SIG-M5 (cell line): Measurements from ENCODE around the gene FMN2.

Experiments
- DNase-seq: peaks from one replicate; lab custom pipeline; 2025; lab: John Stamatoyannopoulos, UW

FMN2 gene

GRCh38 chr1:240198376-240198775, 106.7 kb downstream of the FMN2 start:
- no peak for DNase-seq

GRCh38 chr1:240199758-240200645, 108.3 kb downstream of the FMN2 start:
- no peak for DNase-seq

GRCh38 chr1:240201931-240202330, 110.2 kb downstream of the FMN2 start:
- no peak for DNase-seq

GRCh38 chr1:240207073-240207709, 115.5 kb downstream of the FMN2 start:
- no peak for DNase-seq

GRCh38 chr1:240210026-240210425, 118.3 kb downstream of the FMN2 start:
- no peak for DNase-seq

GRCh38 chr1:240212556-240212955, 120.9 kb downstream of the FMN2 start:
- DNase-seq, result no peak

GRCh38 chr1:240217403-240217802, 125.7 kb downstream of the FMN2 start:
- no peak for DNase-seq

GRCh38 chr1:240219104-240219503, 127.4 kb downstream of the FMN2 start:
- no peak for DNase-seq

GRCh38 chr1:240226102-240226501, 134.4 kb downstream of the FMN2 start:
- no peak for DNase-seq

GRCh38 chr1:240230816-240231215, 139.1 kb downstream of the FMN2 start:
- DNase-seq, result no peak

GRCh38 chr1:240232530-240232929, 140.8 kb downstream of the FMN2 start:
- no peak for DNase-seq

GRCh38 chr1:240234485-240235210, 143.0 kb downstream of the FMN2 start:
- no peak for DNase-seq

- DNase-seq, result no peak
Observed at GRCh38 chr1:240235521-240236288, 144.0 kb downstream of the FMN2 start.

- no peak for DNase-seq
Observed at GRCh38 chr1:240237305-240237721, 145.6 kb downstream of the FMN2 start.

GRCh38 chr1:240239309-240239708, 147.6 kb downstream of the FMN2 start:
- no peak for DNase-seq

- no peak for DNase-seq
Observed at GRCh38 chr1:240241278-240241677, 149.6 kb downstream of the FMN2 start.

- DNase-seq, result no peak
Observed at GRCh38 chr1:240242601-240243144, 151.0 kb downstream of the FMN2 start.

- DNase-seq, result no peak
Observed at GRCh38 chr1:240244968-240245628, 153.4 kb downstream of the FMN2 start.

GRCh38 chr1:240245629-240246020, 153.9 kb downstream of the FMN2 start:
- DNase-seq, result no peak

- DNase-seq, result no peak
Observed at GRCh38 chr1:240247899-240248298, 156.2 kb downstream of the FMN2 start.

- DNase-seq, result no peak
Observed at GRCh38 chr1:240254006-240254405, 162.3 kb downstream of the FMN2 start.
